GM23248 (cell line): ENCODE measurements around the gene TMEM178B. TPM values are rescaled to one million over a fixed set of nuclear protein-coding genes. Genes with fewer than 3 reads are reported as not detected.

Source experiments
- DNase-seq: peaks from one replicate; pipeline ENCODE4 v3.0.0-alpha.2; 2015
- H2AFZ ChIP-seq: fragments of 200-600 bp; sonication (generic); 2 replicates; pipeline ENCODE4 v1.6.1; 2016; ENCODE audit warnings: antibody characterized with exemption
- H3F3A ChIP-seq: fragments of 200-600 bp; sonication (generic); 2 replicates; pipeline ENCODE4 v1.6.1; 2016; ENCODE audit warnings: mild to moderate bottlenecking, antibody characterized with exemption, mixed run types; ENCODE audit not compliant: insufficient read depth
- H3K27ac ChIP-seq: fragments of 200-600 bp; sonication (generic); 2 replicates; pipeline ENCODE4 v1.5.1; 2016; ENCODE audit warnings: mild to moderate bottlenecking
- H3K27me3 ChIP-seq: fragments of 200-600 bp; sonication (generic); replicated peaks from 2 replicates; pipeline ENCODE4 v1.6.1; 2016; ENCODE audit warnings: mild to moderate bottlenecking; ENCODE audit not compliant: insufficient read depth
- H3K36me3 ChIP-seq: fragments of 200-600 bp; sonication (generic); 2 replicates; pipeline ENCODE4 v1.6.1; 2016; ENCODE audit warnings: low read depth, mild to moderate bottlenecking
- H3K4me1 ChIP-seq: fragments of 200-600 bp; sonication (generic); 2 replicates; pipeline ENCODE4 v1.6.1; 2016; ENCODE audit warnings: mild to moderate bottlenecking; ENCODE audit not compliant: insufficient read depth
- H3K4me2 ChIP-seq: fragments of 200-600 bp; sonication (generic); one replicate; pipeline ENCODE4 v1.6.1; 2016; ENCODE audit warnings: mild to moderate bottlenecking; ENCODE audit not compliant: unreplicated experiment
- H3K4me3 ChIP-seq: fragments of 200-600 bp; sonication (generic); 2 replicates; pipeline ENCODE4 v1.5.1; 2016; ENCODE audit warnings: mild to moderate bottlenecking
- H3K79me2 ChIP-seq: fragments of 200-600 bp; sonication (generic); 2 replicates; pipeline ENCODE4 v1.6.1; 2016; ENCODE audit warnings: mild to moderate bottlenecking; ENCODE audit not compliant: insufficient read depth
- H3K9ac ChIP-seq: fragments of 200-600 bp; sonication (generic); 2 replicates; pipeline ENCODE4 v1.6.1; 2016; ENCODE audit warnings: mild to moderate bottlenecking
- H3K9me2 ChIP-seq: fragments of 200-600 bp; sonication (generic); 2 replicates; pipeline ENCODE4 v1.6.1; 2016; ENCODE audit warnings: mixed run types, mild to moderate bottlenecking, moderate library complexity; ENCODE audit not compliant: insufficient read depth
- H3K9me3 ChIP-seq: fragments of 200-600 bp; sonication (generic); one replicate; pipeline ENCODE4 v1.6.1; 2017; ENCODE audit warnings: low read depth
- H4K20me1 ChIP-seq: fragments of 200-600 bp; sonication (generic); 2 replicates; pipeline ENCODE4 v1.6.0; 2016; ENCODE audit not compliant: insufficient read depth
- EZH2 ChIP-seq: fragments of 200-600 bp; sonication (generic); IDR thresholded peaks from 2 replicates; pipeline ENCODE4 v1.6.1; 2018; ENCODE audit warnings: antibody characterized with exemption, mild to moderate bottlenecking; ENCODE audit not compliant: insufficient read depth, poor library complexity, severe bottlenecking
- EZH2phosphoT487 ChIP-seq: fragments of 200-600 bp; sonication (generic); IDR thresholded peaks from 2 replicates; pipeline ENCODE4 v1.6.1; 2018; ENCODE audit warnings: antibody characterized with exemption, moderate library complexity, mild to moderate bottlenecking, low read depth; ENCODE audit not compliant: insufficient read depth
- WGBS, 2 experiments: methylation state at CpG; one replicate each; pipeline ENCODE4 v1.1.6; 2015 to 2017; ENCODE audit warnings: low lambda C conversion rate in 2 of 2, low coverage in 1 of 2; ENCODE audit errors: missing lambda C conversion rate in 2 of 2; 5-methylcytosine and 5-hydroxymethylcytosine counted together
- in situ Hi-C: fragments of 300-500 bp; cut with MboI; formaldehyde crosslinking; loops from 2 replicates; pipeline ENCODE4 v1.15.0; 2020
- polyA plus RNA-seq: library from polyadenylated mRNA; unstranded; fragments of >200 nt; fragmentation: Nextera tagmentation; extraction: Ambion mirVana; gene quantifications from 2 replicates; pipeline ENCODE4 v1.2.1, GENCODE V29; 2016
- total RNA-seq: library from RNA; depleted of rRNA; stranded (reverse); fragments of >200 nt; shearing (Covaris generic); gene quantifications from 2 replicates; pipeline ENCODE4 v1.2.3, GENCODE V29; 2014

The TMEM178B gene
- total and polyA plus RNA-seq, 2 experiments from 2014 or later = 0.05 to 0.22 TPM

DNA sequence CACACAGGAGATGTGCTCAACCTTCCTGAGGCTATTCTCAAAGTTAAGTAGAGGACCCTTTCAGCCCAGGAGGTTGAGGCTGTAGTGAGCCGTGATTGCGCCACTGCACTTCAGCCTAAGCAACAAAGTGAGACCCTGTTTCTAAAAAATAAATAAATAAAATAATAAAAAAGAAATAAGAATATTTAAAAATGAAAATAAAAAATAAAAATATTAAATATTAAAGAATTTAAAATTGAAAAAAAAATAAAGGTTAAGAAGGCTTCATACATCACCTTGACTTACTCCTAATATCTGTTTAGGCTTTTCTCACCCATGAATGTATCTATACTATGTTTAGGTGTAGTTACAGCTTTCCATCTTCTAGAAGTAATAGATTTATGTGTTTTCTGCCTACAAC lies 289.9 kb downstream of the TMEM178B start:
- Histone ChIP-seq H3K4me1 (peaks cover 9% of the 10 kb centered on the region; the same call in 1 of the 2 replicates), H3K9ac (no peak overlapping the region), H3K79me2 (no peaks in the 10 kb centered on the region), H3K27ac (no peak overlapping the region), H3F3A (0 out of 2 replicates have a peak, but pooled peaks cover 7% of the 10 kb centered on the region), H3K4me2 (no peak overlapping the region), H2AFZ (no peak overlapping the region), H3K36me3 (no peaks in the 10 kb centered on the region), H3K4me3 (no peak overlapping the region), H3K27me3 (no peaks in the 10 kb centered on the region), H3K9me3 (no peaks in the 10 kb centered on the region), H4K20me1 (no peaks in the 10 kb centered on the region), H3K9me2 (no peaks in the 10 kb centered on the region)
- TF ChIP-seq EZH2phosphoT487 (no peak), EZH2 (no peak)
- DNase-seq = no peak
- in situ Hi-C loops = no loop called here
- 62 to 76% methylated on average over 2 of the region's 2 CpGs for WGBS, 2 experiments

DNA sequence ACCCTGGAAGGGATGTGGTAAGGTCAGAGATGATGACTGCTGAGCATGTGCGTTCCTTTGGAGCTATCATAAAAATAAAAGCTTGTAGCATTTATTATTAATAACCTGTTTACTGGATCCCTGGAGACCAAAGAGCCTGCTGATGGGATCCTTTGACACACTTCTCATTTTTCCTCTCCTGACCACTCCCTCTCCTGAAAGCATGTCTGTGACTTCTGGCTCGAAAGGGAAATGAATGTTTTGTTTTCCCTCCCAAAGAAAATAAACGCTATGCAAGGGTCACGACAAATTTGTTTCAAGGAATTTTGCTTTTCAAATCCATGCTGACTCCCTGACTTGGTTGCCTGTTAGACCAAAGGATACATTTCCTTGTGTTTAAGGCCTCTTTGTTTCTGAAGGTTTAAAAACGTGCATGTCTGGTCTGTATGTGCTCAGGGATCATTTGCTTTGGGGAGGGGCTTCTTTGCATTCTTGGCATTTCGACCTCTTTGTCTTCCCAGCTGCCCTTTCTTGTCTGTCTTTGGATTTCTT lies 292.3 kb downstream of the TMEM178B start:
- Histone ChIP-seq H3K27ac (no peak overlapping the region), H3K9ac (no peak overlapping the region), H4K20me1 (no peaks in the 10 kb centered on the region), H3K36me3 (no peaks in the 10 kb centered on the region), H3K9me3 (no peaks in the 10 kb centered on the region), H3F3A (0 out of 2 replicates have a peak, but pooled peaks cover 7% of the 10 kb centered on the region), H3K4me2 (no peak overlapping the region), H3K4me3 (no peak overlapping the region), H3K27me3 (no peaks in the 10 kb centered on the region), H2AFZ (no peak overlapping the region), H3K4me1 (peaks cover 9% of the 10 kb centered on the region; the same call in 1 of the 2 replicates), H3K79me2 (no peaks in the 10 kb centered on the region), H3K9me2 (no peaks in the 10 kb centered on the region)
- in situ Hi-C loops = no loop called here
- no peak for DNase-seq
- 6 to 12% methylated on average over 6 of the region's 6 CpGs for WGBS, 2 experiments
- TF ChIP-seq EZH2phosphoT487 (no peak), EZH2 (no peak)

DNA sequence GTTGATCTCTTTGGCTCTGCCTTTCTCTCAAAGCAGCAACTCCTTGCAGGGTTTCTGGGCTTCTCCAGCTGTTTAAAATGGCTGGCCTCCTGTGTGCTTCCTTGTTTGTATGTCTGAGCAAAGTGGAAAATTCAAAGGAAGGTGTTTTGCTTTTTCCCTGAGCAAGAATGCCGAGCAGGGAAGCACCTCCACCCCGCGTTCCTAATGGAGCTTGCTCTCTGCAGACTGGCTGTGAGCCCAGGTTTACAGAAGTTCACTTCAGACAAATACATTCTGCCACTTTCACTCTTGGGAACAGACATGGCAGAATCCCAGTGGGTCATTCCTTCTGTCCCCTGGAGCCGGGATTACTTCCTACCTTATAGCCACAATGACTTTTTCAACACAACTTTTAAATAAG lies 295.6 kb downstream of the TMEM178B start:
- no peak for TF ChIP-seq EZH2phosphoT487
- TF ChIP-seq EZH2 = no peak
- in situ Hi-C loops = no loop called here
- no peak overlapping the region for H3K9ac ChIP-seq
- no peaks in the 10 kb centered on the region for H3K9me2 ChIP-seq
- H3K9me3 ChIP-seq = no peaks in the 10 kb centered on the region
- no peaks in the 10 kb centered on the region for H3K4me1 ChIP-seq
- no peak overlapping the region for H3K4me3 ChIP-seq
- H3K79me2 ChIP-seq = no peaks in the 10 kb centered on the region
- no peaks in the 10 kb centered on the region for H3F3A ChIP-seq
- no peaks in the 10 kb centered on the region for H3K27me3 ChIP-seq
- H4K20me1 ChIP-seq = no peaks in the 10 kb centered on the region
- no peak overlapping the region for H2AFZ ChIP-seq
- 18 to 30% methylated on average over 4 of the region's 4 CpGs for WGBS, 2 experiments
- no peak for DNase-seq
- H3K36me3 ChIP-seq = no peaks in the 10 kb centered on the region
- no peak overlapping the region for H3K27ac ChIP-seq
- no peak overlapping the region for H3K4me2 ChIP-seq

DNA sequence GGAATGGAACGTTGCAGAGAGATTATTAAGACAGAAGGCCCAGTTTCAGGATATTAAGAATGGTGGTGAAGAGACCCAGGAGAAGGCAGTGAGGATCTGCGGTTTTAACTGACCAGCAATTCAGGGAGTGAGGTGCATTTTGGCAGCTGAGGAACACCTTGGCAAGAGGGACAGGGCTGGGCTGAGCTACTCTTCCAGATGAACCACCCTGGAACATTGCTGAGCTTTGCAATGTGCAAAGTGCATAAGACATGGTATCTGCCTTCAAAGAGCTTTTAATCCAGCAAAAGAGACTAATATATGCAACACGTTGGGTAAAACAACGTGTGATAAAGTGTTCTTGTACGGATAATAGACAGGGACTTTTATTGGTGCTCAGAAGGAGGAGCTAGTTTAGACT lies 296.3 kb downstream of the TMEM178B start:
- no peak overlapping the region for H2AFZ ChIP-seq
- no peak overlapping the region for H3K4me2 ChIP-seq
- TF ChIP-seq EZH2 = no peak
- TF ChIP-seq EZH2phosphoT487 = no peak
- no peaks in the 10 kb centered on the region for H3K9me2 ChIP-seq
- H3K79me2 ChIP-seq = no peaks in the 10 kb centered on the region
- no peaks in the 10 kb centered on the region for H4K20me1 ChIP-seq
- WGBS, 2 experiments = 16 to 21% methylated on average over 5 of the region's 5 CpGs
- H3K27ac ChIP-seq = no peak overlapping the region
- no peak for DNase-seq
- no peak overlapping the region for H3K4me3 ChIP-seq
- no peaks in the 10 kb centered on the region for H3K36me3 ChIP-seq
- H3K9me3 ChIP-seq = no peaks in the 10 kb centered on the region
- no peaks in the 10 kb centered on the region for H3K27me3 ChIP-seq
- in situ Hi-C loops = no loop called here
- no peaks in the 10 kb centered on the region for H3F3A ChIP-seq
- H3K9ac ChIP-seq = no peak overlapping the region
- H3K4me1 ChIP-seq = no peaks in the 10 kb centered on the region

DNA sequence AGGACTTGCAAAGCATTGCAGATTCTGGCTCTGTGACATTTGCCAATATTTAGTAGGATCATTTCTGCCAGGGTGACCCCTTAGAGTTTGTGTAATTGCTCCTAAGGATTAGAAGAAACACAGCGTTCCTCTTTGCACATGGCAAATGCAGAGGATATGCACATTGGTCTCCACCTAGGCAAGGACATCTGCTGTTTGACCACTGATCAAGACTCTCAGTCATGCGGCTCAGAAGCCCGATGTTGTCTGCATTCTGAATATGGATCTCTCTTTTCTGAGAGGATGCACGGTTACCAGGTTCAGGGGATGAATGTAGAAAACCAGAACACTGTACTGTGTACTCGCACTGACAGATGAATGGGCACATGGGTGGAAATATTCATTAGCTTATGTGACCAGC lies 296.8 kb downstream of the TMEM178B start:
- in situ Hi-C loops = no loop called here
- DNase-seq = no peak
- 23 to 33% methylated on average over 5 of the region's 5 CpGs for WGBS, 2 experiments

More for the DNA sequence above, 296.8 kb downstream of the TMEM178B start:
- Histone ChIP-seq H3K9ac (no peak overlapping the region), H3K79me2 (no peaks in the 10 kb centered on the region), H3K27me3 (no peaks in the 10 kb centered on the region), H3K4me3 (no peak overlapping the region), H2AFZ (no peak overlapping the region), H3K4me1 (no peaks in the 10 kb centered on the region), H3K4me2 (no peak overlapping the region), H3F3A (no peaks in the 10 kb centered on the region), H3K9me2 (no peaks in the 10 kb centered on the region), H3K36me3 (no peaks in the 10 kb centered on the region), H4K20me1 (no peaks in the 10 kb centered on the region), H3K9me3 (no peaks in the 10 kb centered on the region), H3K27ac (no peak overlapping the region)
- TF ChIP-seq EZH2phosphoT487 (no peak), EZH2 (no peak)
